NCI-H748 treated with DMSO at 0.1 percent for 48 hours (cell line): ENCODE results near the gene SH2D2A.

ENCODE experiments used
- DNase-seq: peaks from one replicate; lab custom pipeline; 2025; lab: John Stamatoyannopoulos, UW

Gene SH2D2A

GRCh38 chr1:156816561-156817328 lies at the start of gene SH2D2A:
TSS of gene SH2D2A (minus strand) at chr1:156816848. CDS start at chr1:156816708, 140 bp downstream.
- DNase-seq: no peak

- DNase-seq: no peak
Observed at GRCh38 chr1:156865865-156866248, 49.2 kb upstream of the SH2D2A start.

- no peak for DNase-seq
Observed at GRCh38 chr1:156865258-156865657, 48.6 kb upstream of the SH2D2A start.

DNA sequence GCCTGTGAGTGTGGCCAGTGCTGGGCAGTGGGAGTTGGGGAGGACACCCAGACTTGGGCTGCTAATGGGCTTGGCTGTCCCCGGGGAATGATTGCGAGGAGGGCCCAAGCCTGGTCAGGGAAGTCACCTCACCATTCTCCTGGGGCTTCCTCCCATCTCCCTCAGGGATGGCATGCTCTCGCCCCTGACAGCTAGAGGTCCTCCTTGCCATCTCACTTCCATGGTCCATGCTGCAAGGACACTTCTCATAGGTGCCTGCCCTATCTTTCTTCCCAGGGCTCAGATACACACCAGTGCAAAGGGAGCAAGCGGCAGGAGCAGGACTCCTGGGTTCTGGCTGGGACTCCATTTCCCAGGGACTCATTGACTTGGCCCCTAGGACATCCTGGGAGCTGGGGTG lies 48.1 kb upstream of the SH2D2A start:
- no peak for DNase-seq

DNA sequence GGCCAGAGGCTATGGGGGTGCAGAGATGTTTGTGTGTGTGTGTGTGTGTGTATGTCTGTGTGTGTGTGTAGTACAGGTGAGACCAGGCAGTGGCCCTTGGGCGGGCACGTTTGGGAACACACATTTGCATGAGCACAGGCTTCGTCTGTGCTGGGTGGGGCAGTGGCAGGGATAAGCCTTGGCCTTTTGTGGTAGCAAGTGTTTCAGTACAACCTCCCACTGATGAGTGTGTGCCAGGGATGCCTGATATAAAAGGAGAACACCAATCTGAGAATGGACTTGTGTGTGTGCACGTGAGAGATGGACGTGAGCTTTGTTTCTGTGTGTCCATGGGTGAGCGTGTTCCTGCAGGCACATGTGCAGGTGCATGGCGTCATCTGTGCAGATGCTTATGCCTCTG lies 47.0 kb upstream of the SH2D2A start:
- no peak for DNase-seq

DNA sequence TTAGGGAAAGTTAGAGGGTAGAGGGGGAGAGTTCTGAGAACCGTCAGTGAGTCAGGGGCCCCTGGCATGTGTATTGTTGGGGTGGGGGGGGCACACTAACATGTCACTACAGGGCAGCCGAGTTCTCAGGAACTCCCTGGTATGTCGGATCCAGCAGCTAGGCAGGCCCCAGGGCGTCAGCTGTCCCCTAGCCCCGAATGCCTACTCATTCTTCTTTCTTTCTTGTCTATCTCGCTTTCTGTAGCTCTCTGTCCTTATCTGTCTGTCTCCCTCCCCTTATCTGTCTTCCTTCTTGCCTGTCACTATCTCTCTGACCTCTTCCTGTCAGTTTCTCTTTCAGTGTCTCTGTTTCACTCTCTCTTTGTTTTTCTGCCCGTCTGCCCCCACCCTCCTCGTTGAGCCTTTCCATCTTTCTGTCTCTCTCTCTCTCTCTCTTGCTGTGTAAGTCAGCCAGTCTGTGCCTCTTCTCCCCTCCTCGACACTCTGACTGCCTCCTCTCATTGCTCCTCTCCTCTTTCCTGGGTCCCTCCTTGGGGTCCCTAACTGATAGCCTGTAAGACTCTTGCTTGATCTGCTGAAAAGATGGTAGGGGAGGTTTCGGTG lies 46.5 kb upstream of the SH2D2A start:
- DNase-seq: no peak

DNA sequence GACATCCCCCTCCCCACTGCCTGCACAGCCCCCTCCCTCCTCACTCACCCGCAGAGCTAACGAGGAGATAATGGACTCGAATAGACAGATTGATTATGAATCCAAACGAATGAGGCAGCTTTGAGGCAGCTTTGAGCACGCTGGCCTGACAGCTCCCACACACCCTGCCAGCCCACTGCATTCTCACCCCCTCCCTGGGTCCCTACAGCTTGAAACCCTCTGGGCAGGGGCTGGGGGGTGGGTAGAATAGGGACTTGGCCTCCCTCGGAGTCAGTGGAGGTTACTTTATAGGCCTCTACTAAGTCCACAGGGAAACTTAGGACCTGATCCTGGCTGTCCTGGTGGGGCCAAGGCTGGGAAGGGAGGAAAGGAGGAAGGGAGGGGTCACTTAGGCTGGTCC lies 45.9 kb upstream of the SH2D2A start:
- DNase-seq: no peak

- DNase-seq: peak; percentile 52
Observed at GRCh38 chr1:156860628-156861423, 44.2 kb upstream of the SH2D2A start, which contains the start of gene NTRK1. TSS of gene NTRK1 (plus strand) at chr1:156860865. CDS start at chr1:156860935, 70 bp downstream.

GRCh38 chr1:156860113-156860627 lies 43.5 kb upstream of the SH2D2A start:
- peak; percentile 52 for DNase-seq

DNA sequence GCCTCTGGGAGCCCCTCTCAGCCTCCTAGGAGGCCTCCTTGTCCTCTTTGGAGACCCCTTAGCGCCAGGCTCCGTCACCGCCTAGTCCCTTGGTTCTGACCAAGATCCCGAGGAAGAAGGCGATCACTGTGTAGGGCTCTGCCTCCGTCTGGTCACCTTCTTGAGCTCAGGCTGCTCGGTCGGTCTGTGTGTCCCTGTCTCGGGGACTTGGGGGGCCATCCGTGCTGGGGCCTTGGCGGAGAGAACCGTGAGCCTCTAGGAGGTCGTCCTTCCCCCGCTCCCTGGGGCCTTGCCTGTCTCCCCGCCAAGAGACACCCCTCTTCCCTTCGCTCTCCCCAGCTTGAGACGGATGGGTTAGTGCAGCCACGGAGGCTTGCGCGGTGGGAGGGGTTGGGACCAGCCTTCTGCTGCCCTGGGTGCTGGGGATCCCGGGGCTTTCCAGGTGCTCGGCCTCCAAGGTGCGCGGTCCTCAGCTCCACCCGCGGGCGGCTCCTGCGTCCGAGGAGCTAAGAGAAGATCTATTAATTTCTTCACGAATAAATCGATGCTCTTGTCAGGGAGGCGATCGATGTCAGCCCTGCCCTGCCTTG lies 43.0 kb upstream of the SH2D2A start:
- DNase-seq: no peak

DNA sequence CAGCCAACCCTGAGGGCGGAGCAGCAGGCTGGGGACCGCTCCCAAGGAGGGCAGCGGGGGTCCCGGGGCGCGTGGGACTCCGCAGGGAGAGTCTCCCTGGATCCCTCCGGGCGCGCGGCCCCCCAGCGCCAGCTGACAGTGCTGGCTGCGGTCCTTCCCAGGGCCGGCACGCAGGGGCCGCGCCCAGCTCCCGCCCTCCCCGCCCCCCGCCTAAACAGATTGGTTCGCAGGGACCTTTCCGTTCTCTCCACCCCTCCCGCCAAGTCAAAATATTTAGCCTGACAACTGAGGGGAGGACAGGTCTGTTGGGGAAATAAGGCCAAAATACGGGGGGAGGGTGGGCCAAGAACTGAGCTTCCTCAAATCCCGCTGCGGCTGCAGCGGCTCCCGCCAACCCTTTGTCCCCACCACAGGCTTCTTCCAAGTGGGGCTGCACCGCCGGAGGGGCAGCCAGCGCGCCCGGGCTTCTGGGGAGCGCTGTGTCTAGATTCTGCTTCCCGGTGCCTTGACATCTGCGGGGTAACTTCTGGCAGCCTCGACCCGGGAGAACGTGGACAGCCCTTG lies 42.4 kb upstream of the SH2D2A start, which contains the start of gene INSRR:
TSS of gene INSRR (minus strand) at position 159 of the 564 bp plus-strand sequence. CDS start 496 bp downstream, outside the sequence.
- no peak for DNase-seq

- DNase-seq: no peak
Observed at GRCh38 chr1:156858555-156858956, 41.9 kb upstream of the SH2D2A start.

GRCh38 chr1:156857532-156857931 lies 40.9 kb upstream of the SH2D2A start:
- DNase-seq: no peak

DNA sequence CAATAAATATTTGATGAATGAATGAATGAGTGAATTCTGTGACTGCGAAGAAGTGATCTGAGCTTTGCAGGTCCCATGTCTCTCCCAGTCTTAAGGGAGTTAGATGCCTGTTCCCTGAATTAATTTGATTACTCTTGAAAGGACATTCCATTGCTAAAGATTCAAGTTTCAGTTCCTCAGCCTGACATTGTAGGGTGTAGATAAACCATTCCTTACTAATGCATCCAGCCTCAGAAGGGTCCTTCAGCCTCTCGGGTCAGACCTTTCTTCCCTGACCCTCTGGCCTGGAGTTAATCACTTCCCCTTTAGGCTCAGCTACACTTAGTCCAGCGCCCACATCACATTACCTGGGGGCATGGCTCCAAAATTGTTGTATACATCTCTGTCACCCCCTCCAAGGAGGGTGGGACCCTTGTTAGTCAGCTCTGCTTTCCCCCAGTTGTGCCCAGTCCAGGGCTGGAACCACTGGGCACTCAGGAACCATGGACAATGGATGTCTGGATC lies 39.7 kb upstream of the SH2D2A start:
- DNase-seq: no peak

DNA sequence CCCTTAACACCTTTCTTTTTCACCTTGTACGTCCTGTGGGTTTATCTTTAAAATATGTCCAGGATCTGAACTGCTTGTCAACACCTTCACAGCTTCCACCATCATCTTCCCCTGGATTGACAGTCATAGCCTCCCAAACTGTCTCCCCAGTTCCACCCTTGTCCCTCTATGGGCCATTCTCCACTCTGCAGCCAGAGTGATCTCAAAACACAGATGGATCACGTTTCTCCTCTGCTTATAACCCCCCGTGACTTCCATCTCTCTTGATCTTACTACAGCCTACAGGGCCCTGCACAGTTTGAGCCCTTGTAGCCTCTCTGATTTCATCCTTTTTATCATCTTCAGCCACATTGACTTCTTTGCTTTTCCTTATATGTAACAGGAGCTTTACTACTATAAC lies 38.0 kb upstream of the SH2D2A start:
- DNase-seq: no peak

DNA sequence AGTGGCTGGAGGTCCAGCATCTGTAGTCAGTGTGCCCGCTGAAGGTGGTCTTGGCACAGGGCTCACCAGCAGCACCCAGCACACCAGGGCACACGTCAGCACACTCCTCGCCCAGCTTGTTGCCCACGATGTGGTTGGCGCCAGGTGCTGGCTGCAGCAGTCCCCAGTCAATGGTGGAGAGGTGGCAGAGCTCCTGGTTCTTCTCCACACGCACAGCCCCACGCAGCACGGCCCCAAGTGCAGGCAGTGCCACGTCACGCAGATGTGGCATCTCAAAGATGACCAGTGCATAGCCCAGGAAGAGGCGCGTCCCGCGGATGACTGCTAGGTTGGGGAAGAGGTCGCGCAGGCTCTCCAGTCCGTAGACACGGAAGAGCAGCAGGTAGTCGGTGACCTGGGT lies 37.1 kb upstream of the SH2D2A start:
- DNase-seq: no peak

- DNase-seq: peak; percentile 90
Observed at GRCh38 chr1:156852418-156852874, 35.8 kb upstream of the SH2D2A start.

GRCh38 chr1:156851779-156852417 lies 35.2 kb upstream of the SH2D2A start:
- DNase-seq: no peak

- no peak for DNase-seq
Observed at GRCh38 chr1:156849151-156849496, 32.5 kb upstream of the SH2D2A start.

DNA sequence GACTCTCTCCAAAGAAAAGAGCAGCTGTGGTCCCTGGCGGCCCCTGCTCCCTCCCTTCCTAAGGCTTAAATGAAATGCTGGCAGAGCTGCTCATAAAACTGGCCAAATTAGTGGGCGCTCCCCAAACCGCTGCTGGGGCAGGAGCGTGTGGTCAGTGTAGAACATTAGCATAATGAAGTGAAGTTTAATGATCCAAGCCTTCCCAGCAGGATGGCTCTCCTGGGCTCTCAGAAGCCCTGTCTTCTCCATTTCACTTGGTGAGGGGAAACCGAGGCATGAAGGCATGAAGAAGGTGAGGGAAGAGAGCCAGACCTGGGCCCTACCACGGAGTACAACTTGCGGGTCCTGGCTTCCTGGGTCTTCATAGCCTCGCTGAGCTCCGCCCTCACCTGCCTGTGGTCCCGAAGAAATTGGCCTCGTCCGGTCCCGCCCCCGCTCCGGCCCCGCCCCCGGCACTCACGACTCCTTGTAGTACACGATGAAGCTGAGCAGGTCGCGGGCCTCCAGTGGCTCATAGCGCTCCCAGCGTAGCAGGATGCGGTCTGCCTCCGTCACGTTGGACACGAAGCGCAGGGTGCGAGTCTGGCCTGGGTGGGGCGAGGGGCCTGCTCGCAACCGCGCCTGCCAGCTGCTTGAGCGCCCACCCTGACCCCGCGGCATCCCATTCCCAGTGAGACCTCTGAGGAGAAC lies 32.0 kb upstream of the SH2D2A start:
- no peak for DNase-seq
